ENCODE measurements around the gene PRRC2B.

PRRC2B gene

DNA sequence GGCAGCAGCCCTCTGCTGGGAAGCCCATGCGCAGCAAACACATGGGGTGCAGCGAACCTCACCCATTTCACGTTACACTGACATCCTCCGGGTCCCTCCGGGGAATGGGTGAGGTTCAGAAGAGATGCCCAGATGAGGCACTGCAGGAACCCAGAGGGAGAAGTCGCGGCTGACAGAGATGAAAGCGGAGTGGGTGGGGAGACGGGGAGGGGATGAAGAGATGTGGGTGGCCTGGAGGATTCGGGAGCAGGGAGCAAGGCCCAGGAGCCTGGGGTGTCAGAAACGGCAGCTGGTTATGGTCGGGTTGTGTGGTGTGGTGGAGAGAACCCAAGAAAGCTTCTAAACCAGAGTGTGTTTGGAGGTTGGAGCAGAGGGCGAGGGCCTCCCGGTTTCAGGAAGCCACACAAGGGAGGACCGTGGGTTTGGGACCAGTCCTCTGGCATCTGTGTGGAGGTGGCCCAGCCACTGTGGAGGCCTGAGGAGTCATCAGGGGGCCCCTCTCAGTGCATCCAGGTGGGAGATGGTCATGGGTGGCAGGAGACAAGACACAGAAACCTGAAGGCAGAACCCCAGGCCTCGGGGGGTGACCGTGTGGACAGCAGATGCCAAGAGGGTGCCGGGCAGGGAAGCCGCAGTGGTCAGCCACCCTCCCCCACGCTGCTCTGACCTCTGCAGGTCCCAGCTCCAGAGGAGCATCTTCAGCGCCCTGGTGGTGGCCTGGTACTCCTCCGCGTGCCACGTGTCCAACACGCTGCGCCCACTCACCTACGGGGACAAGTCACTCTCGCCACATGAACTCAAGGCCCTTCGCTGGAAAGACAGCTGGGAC, 128.6 kb downstream of the PRRC2B start:
- DNase-seq: no peak

DNA sequence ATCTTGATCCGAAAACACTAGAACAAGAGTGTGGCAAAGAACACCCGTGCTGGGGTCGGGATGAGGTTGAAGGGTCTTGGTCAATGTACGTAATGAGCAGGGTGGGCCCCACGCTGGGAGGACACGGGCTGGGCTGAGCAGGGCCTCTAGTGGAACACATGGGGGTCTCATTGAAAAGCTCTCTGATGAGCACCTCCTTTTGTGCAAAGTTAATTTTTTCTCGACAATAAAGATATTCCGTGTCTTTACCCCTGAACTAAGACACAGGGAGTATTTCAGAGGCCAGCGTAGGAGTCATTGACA, 129.2 kb downstream of the PRRC2B start:
- DNase-seq: no peak

DNA sequence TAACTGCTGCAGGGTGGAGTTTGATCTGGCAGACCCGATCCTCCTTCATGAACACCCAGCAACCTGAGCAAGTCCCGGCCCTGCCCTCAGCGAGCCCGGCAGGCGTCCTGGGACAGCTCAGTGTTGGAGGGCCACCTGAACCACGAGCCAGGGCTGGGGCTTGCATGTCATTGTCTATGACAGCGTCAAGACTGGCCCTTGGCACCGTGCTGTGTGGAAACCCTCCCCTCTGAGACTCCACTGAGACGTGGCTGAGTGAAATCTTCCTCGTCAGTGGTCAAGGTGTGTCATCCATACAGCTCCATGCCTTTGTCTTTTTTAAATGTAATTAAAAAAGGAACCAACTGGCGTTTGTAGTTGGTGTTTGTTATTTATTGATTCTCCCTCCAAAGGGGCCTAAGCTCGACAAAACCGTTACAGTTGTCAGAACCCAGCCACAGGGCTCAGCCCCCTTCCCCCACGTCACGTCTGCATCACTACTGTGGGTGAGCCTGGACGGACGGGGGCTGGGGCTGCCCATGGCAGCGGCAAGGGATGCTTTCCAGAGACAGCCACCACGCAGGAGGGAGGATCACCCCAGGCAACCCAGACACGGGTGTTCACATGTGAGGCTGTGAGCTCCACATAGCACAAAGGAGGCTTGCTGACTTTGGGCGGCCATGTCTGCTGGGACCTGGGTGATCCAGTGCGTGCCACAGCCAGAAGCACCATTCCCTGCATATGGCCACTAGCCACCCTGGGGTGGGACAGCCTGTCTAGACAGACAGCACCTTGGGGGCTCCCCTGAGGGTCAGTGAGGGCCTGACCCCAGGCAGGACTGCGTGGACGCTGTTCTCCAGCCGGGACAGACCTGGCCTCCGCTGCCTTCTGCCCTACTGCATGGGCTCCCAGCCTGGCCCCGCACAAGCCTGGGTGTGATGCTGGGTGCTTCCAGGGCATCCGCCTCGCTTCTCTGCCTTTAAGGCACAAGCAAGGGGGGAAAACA, 129.9 kb downstream of the PRRC2B start:
- DNase-seq: no peak

DNA sequence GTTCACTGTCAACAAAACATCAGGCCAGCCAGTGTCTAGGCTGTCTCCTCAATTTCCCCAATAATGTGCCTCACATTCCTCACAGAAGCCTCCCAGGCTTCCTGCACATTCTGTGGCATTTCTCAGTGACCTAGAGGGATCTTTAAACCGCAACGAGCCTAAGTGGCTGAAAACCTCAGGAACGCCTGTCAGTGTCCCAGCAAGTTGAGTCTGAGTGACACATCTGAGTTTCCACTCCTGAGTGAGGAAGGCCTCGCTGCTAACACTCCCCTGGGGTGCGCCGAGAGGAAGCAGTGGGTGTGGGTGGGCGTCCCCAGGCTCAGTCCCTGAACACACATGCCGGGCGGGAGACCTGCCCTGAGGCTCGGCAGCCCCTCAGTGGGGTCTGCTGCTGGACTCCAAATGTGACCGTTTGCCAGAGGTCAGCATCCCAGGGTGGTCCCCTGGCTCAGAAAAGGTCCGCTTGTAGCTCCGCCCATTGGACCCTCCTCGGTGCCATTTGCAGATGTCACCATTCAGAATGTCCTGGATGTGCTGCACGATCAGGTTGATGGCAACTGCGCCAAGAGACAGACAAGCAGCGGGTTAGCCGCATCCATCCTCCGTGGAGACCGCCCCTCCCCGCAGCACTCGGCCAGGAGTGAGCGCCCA, 130.9 kb downstream of the PRRC2B start:
- DNase-seq: no peak

DNA sequence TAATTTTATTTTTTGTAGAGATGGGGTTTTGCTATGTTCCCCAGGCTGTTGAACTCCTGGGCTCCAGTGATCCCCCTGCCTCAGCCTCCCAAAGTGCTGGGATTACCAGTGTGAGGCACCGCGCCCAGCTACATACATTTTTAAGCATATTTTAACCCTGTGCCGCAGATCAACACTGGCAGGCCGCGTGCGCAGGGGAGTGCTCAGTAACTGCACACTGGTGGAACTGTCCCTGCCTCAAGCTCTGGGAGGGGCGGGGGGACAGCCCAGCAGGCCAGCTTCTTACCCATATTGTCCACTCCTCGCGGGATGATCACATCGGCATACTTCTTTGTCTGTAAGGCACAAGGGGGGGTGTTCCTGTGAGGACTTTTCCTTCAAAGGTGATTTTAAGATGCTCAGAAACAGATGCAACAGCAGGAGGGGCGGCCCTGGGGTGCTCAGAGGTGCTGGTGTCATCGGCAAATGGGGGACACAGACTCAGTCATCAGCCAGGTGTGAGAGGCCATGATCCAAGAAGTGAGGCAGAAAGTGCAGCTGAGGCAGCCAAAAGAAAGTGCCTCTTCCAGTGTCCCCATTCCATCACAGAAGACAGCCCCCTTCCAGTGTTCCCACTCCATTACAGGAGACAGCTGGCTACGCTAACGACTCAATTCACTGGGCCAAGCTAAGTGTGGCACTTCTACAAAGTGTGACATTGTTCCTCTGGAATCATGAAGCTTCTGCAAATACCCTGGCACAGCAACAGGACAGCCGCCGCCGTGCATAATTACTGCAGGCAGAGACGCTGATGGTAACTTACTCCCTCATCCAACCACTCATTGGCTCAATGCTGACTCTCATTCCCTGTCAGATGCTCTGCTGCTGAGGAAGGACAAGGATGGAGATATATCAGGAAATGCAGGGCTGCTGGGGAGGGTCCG, 132.0 kb downstream of the PRRC2B start:
- DNase-seq: no peak

DNA sequence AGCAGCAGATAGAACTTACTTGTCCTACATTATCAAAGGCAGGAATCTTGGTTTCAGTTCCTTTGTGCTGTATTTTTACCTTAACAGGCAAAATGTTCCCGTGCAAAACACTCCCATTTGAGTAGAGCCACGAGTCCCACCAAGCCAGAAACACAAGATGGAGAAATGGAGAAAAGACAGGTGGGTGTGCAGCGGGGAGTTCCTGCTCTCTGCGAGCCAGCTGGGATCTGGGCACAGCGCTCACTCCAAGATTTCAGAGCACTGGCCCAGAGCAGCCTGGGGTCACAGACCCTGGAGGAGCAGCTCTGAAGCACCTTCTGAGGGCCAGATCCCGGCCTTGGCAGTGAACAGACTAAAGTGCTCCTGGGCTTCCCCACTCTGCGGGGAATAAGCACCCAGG, 134.3 kb downstream of the PRRC2B start:
- no peak for DNase-seq

DNA sequence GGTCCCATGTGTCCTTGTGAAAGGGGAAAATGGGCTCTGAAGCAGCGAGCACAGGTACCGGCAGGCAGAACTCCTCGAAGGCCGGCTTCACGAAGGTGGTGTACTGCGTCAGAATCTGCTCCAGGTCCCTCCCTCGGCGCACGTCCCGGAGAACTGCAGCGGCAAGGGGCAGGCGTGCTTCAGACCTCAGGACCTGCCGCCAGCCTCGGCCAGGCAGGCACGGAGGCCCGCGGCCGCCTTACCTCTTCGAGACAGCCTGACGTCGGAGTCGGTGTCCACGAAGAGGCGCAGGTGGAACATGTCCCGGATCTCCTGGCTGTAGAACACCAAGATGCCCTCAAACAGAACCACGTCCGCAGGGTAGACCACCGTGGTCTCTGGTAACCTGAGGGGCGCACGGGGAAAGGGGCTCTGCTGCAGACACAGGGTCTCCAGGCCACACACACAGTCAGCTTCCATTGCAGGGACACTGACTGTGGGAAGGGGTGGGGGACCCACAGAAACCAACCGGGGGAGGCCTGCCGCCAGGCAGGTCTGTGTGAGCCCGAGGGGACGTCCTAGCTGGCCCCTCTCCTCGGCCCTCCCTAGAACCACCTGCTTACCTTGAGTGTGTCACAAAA, 135.1 kb downstream of the PRRC2B start:
- DNase-seq: no peak

DNA sequence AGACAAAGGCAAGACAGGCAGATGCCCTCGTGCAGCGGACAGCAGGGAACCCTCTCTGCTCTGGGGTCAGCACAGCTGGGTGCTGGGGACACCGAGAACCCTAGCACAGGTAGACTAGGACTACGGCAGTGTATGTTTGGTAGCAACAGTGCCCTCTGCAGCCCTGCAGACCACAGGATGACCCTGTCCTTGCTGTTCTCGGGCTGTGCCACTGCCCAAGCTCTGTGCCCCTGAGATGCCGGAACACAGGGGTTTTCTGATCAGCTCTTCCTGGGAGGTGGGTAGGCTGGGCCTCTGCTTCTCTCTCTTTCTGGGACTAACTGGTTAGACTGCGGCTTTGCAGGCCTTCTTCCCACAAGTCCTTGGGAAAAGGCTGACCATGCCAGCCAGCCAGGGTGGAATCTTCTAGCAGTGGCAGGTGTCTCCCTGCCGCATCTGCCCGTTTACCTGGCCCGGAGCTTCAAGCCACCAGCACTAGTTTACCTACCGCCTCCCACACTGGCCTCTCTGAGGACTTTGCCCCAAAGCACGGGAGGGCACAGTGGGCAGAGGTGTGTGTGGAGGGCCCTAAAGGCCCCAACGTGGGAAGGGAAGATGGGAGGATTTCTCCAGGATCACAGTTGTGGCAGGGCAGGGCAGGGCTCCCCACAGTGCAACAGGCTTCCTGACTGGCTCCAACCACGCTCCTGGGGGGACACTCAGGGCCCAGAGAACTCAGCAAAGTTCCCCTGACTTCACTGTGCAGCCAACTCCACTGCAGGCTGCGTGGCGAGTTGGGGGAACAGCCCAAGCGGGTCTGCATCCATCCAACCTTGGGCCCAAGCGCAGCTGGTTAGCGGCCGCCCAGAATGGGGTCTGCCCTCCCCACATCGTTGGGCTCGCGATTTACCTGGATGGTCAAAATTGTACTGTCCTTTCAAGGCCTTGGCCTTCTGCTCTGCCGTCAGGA, 136.0 kb downstream of the PRRC2B start:
- DNase-seq: no peak

DNA sequence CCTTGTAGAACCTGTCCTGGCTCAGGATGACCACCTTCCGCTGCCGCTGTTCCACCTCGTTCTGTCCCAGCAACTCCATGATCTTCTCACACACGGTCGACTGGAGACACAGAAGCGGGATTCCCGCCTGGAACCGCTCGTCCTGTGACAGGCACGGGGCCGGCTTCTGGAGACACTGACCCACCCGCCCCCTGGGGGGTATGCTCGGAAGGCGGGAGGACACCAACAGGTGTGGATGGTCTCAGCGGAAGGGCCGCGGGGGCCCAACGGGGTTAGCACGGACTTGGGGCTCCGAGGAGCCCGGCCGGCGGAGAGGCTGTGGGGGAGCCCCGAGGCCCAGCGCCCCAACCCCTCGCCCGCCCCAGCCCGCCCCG, 136.6 kb downstream of the PRRC2B start:
- no peak for DNase-seq

DNA sequence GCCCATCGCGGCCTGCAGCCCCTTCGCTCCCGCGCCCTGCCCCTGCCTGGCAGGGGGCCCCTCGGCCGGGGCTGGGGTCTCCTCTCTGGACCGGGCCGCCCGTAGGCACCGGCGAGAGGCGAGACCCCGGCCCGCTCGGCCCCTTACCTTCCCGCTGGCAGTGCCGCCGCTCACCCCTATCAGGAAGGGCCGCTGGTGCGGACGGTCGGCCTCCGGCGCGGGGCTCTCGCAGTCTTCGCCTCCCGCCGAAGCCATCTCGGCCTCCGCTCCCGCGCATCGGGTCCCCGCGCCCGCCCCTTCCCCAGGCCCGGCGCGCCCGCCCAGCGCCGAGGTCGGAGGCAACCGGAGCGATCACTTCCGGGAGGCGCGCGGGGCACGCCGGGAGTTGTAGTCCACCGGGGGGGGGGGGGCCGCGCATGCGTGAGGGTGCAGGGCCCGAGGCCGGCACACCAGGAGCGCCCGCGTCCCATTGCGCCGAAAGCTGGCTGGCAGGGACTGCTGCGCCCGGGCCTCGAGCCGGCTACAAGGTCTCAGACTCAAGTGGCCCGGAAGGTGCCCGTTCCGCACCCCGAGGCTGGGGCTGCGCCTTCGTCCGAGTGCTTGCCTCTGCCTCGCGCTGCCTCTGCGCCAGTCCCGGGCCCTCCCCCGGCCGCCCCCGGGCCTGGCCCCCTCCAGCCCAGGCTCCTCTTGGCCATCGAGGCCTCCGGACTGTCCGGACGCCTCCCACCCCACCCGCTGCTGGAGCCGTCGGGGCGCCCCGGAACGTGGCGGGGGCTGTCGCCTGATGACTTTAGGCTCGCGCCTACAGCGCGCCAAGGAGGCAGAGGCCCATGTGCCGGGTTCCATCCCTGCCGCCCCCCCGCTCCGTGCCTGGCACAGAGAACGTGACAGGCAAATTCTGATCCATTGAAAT, 137.3 kb downstream of the PRRC2B start, which contains the start of gene UCK1:
UCK1 (minus strand) TSS at position 344 of the 913 bp plus-strand sequence; CDS start at position 255, 89 bp downstream.
- DNase-seq: peak; percentile 52

DNA sequence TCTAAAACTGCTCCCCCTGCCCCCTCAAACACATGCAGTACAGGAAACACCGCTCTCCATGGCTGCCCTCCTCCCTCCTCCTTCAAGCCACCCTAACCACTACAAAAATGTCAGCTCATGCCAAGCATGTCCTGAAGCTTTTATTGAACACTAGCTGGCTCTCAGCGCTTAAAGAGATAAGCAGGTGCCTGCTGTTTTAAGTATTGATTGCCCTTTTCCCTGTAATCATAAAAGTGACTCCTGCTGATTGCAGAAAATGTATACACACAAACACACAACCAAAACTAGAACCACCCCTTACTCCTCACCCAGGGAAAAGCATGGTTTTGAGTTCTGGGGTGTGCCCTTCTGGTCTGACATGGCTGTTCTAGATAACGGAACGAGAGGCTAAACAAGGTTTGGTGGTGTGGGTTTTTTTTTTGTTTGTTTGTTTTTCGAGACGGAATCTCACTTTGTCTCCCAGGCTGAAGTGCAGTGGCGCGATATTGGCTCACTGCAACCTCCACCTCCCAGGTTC, 140.9 kb downstream of the PRRC2B start:
- DNase-seq: no peak

DNA sequence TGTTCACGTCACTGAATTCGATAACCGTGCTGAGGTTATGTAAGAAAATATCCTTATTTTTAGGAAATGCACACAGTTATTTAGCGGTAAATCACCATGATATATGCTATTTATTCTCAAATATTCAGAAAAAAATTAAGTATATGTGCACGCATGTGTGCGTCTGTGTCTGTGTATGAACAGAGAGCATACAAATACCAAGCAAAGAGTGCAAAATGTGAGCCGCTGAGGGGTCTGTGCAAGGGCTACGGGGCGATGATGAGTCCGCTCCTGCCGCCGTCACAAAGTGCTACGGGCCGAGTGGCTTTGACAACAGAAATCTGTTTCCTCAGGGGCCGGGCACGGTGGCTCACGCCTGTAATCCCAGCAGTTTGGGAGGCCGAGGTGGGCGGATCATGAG, 144.1 kb downstream of the PRRC2B start:
- no peak for DNase-seq

DNA sequence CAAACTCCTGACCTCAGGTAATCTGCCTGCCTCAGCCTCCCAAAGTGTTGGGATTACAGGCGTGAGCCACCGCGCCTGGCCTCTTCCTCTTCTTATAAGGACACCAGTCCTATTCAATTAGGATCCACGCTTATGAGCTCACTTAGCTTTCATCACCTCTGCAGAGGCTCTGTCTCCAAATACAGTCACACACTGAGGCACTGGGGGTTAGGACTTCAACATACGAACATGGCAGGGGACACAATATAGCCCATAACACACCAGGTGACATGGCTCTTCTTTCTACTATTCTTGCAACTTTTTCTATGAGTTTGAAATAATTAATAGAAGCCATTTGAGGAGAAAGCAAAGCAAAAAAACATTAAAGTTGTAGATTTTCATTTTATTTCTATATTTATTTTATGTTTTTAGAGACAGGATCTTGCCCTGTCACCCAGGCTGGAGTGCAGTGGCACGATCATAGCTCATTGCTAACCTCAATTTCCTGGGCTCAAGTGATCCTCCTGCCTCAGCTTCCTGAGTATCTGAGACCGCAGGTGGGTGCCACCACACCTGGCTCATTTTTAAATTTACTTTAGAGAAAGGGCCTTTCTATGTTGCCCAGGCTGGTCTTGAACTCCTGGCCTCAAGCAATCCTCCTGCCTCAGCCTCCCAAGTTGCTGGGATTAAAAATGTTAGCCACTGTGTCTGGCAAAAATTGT, 145.5 kb downstream of the PRRC2B start:
- no peak for DNase-seq

DNA sequence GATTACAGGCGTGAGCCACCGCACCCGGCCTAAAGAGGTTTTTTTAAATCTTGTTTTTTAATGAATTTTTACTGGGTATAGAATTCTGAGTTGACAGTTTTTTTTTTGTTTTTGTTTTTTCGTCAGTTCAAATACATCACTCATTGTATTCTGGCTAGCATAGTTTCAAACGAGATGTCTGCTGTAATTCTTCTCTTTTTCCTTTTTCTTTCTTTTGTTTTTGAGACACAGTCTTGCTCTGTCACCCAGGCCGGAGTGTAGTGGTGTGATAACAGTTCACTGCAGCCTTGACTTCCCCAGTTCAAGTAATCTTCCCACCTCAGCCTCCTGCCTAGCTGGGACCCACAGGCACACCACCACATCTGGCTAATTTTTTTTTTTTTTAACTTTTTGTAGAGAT, 149.3 kb downstream of the PRRC2B start:
- no peak for DNase-seq

DNA sequence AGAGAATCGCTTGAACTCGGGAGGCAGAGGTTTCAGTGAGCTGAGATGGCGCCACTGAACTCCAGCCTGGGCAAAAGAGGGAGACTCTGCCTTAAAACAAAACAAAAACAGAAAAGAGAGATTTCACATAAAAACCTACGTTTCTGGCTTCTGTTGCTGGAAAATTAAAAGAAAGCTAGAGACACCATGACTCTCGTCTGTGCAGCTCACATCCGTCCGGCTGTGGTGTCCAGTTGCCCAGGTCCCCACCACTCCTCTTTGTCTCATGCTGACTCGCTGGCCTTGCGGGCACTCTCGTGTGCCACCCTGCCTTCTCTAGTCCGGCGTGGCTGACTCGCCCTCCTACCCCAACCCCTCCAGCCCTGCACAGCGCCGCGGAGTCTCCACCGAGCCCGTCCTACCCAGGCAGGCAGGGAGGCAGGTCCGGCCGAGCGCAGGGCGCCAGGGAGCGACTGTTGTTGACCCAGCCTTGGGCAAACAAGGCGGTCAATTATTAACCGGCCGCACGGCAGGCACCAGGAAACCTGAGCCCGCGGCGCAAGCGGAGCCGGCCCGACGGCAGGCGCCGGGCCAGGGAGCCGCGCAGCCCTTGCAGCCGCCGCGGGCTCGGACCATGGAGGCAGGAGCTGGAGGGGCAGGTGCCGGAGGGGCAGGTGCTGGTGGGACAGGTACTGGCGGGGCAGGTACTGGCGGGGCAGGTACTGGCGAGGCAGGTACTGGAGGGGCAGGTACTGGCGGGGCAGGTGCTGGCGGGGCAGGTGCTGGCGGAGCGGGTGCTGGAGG, 151.3 kb downstream of the PRRC2B start, which contains the start of gene PRRT1B:
PRRT1B (plus strand) TSS at position 521 of the 783 bp plus-strand sequence; CDS start at position 614, 93 bp downstream.
- DNase-seq: no peak

DNA sequence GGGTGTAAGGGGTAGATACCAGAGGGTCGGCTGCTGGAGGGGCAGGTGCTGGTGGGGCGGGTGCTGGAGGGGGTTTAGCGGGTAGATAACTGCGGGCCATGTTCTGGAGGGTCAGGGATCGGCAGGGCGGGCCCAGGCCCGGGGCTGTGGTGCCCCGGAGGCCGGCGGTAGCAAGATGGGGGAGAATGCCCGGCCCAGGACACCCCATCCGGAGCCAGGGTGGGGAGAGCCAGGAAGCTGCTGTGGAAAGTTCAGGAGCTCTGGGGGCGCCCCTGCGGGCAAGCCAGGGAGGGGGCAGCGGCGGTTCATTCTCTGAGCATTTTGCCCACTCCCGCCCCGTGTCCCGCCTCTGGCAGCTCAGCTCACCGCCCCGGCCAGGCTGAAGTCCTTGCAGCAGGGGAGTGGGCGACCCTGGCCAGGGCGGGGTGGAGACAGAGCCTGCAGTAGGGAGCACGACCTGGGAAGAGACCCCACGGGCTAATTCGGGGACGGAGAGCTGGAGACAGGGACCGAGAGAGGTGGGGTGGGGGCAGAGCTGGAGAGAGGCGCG, 152.0 kb downstream of the PRRC2B start:
- DNase-seq: no peak
